GM21825 (cell line): ENCODE results near the gene CA10.

Experiments
- ATAC-seq: cut with Tn5 transposase; IDR thresholded peaks from one replicate; pipeline ENCODE4 v1.9.1; 2021; ENCODE audit warnings: mild to moderate bottlenecking, moderate library complexity; ENCODE audit not compliant: unreplicated experiment

Gene CA10

GRCh38 chr17:51890710-51891109 lies 267.8 kb downstream of the CA10 start:
- no peak for ATAC-seq

- no peak for ATAC-seq
Observed at GRCh38 chr17:51888816-51889215, 269.7 kb downstream of the CA10 start.

- no peak for ATAC-seq
Observed at GRCh38 chr17:51876986-51877385, 281.5 kb downstream of the CA10 start.

GRCh38 chr17:51873302-51873701 lies 285.2 kb downstream of the CA10 start:
- ATAC-seq = no peak

DNA sequence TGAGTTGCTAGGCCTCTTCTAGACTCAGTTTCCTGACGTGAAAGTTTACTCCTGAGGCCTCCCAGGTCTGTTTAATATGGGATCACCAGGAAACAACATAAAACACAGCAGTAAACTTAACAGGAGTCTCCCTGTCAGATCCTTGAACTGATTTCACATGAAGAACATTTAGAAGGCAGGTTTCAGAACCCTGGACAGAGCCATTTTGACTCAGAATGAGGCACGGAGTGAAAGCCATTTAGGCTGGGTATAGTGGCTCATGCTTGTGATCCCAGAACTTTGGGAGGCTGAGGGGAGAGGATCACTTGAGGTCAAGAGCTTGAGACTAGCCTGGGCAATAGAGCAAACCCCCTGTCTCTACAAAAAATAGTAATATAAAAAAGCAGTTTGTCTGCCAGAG lies 289.1 kb downstream of the CA10 start:
- no peak for ATAC-seq

- ATAC-seq = no peak
Observed at GRCh38 chr17:51860954-51861561, 297.5 kb downstream of the CA10 start.

GRCh38 chr17:51857052-51857597 lies 301.4 kb downstream of the CA10 start:
- no peak for ATAC-seq

DNA sequence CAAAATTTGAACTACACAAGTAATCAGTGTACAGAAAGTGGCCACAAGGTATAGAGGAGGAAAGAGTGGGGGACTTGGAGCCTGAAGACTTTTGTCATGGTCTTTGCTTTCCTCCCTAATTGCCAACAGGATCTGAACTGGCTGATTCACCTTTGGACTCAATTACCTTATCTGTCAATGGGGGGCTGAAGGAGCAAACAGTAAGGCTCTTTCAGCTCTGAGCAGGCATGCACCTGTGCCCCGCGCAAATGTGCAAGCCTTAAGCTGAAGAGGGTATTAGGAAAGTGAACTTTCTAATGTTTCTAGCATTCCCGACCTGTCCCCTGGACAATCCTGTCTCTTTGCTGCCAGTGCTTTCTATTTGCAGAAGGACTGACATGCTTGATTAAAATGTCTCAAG lies 302.7 kb downstream of the CA10 start:
- ATAC-seq = no peak

GRCh38 chr17:51853857-51854256 lies 304.7 kb downstream of the CA10 start:
- no peak for ATAC-seq

GRCh38 chr17:51852603-51853002 lies 305.9 kb downstream of the CA10 start:
- no peak for ATAC-seq

DNA sequence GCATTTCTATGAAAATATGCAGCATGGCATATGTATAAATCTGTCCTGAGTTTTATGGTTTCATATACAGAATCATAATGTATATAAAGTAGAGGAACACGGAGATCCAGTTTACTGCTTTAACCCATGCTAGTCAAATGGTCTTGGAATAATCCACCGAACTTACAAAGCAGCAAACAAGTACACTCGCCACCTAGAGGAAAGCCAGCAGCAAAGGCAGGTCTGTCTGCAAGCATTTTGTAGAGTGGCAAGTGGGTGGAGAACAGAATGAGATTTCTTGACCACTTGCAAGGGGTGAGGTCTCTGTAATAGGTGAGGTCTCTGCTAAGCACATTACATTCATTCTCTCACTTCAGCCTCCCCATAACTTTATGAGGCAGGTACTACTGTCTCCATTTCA lies 308.3 kb downstream of the CA10 start:
- ATAC-seq = no peak

DNA sequence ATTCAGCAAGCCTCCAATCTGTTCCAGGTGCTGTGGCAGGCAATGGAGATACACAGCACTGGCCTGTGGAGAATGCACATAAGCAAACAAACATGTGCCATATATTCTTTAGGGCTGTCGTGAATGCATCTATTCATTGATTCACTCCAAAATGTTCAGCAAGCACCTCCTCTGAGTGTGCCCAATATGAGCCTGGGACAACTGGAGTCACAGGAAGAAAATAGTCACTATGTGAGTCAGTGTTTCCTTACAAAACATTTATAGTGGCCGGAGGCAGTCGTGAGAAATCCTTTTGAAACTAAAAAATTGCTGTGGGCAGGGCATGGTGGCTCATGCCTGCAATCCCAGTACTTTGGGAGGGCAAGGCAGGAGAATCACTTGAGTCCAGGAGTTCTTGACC lies 310.1 kb downstream of the CA10 start:
- ATAC-seq = no peak

GRCh38 chr17:51846566-51846965 lies 311.9 kb downstream of the CA10 start:
- no peak for ATAC-seq

DNA sequence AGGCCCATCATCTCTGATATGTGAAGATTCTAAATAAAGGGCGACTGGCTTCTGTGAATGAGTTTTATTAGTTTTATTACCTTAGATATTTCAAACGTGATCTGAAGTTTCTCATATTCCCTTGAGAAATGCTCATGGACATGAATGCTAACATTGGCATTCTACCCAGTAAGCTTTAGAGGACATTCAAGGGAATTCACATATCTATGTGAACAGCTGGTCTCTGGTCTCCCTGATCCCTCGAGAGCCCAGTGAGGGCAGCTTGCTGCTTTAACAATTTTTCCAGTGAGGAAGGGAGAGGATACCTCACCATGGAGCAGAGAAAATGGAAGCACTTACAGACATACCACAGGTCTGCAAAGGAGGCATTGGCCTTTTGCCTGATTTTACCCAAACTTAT lies 312.7 kb downstream of the CA10 start:
- no peak for ATAC-seq

- no peak for ATAC-seq
Observed at GRCh38 chr17:51842763-51843162, 315.8 kb downstream of the CA10 start.

DNA sequence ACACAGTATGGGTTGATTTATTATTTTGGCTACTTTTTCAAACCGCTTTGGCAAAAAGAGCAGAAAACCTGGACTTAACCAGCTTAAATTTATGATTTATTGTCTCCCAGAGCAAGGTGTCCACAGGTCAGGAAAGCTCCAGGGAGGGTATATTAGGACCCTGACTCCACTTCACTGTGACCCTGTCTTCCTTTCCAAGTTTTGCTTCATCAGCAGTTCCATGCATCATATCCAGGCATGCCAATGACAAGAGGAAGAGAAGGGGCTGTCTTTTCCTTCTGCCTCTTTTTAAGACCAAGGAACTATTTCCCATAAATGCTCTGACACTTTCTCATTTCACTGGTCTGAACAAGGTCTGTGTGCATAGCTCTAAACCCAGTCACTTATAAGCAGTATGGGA lies 316.8 kb downstream of the CA10 start:
- no peak for ATAC-seq

DNA sequence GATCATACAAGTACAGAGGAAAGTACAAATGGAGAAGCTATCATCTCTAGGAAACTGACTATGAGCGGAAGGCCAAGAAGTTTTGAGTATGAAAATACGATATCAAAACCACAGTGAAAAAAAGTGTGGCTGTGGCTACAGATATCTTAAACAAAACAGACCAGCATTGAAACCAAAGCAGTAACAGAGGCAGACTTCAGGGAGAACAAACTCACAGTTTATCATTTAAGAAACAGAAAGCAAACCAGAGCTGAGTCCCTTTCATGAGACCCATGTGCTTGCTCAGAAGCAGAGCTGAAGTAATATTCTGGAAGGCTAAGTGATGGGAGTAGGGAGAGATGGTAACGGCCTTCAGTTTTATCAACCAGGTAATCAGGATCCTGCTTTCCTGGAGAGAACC lies 317.8 kb downstream of the CA10 start:
- ATAC-seq = no peak

DNA sequence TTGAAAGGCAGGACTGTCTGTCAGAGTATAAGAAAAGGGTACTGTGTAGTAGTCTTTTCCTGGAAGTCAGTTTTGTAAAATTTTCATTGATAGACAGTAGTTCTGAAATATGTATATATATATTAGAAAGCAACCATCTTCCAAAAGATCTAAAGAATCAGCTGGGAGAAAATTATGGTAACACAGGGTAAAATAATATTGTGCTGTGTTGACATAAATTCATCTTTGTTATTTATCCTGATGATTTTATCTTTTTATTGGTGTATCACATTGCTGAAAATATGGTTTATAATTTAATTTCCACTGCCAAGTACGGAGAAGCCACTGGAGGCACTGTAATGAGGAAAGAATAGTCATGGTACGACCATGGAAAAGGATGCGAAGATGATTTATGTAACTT lies 324.9 kb downstream of the CA10 start:
- no peak for ATAC-seq

DNA sequence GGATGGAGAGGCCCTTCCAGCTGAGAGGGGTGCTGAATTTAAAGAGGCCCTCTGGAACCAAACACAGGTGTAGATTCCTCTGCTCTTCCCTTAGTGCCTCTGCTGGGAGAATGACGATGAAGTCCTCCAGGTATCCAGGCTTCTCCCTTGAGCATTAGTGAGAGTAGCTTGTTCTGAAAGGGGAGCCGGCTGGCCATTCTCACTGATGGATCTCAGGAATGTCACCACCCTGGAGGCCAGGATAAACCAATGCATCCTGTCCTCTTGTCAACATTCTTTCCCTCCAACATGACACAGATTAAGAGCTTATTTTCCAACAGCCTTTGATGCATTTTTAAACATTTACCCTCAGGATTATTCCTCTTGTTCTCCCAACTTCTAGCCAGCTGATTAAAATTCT lies 325.5 kb downstream of the CA10 start:
- ATAC-seq = no peak

DNA sequence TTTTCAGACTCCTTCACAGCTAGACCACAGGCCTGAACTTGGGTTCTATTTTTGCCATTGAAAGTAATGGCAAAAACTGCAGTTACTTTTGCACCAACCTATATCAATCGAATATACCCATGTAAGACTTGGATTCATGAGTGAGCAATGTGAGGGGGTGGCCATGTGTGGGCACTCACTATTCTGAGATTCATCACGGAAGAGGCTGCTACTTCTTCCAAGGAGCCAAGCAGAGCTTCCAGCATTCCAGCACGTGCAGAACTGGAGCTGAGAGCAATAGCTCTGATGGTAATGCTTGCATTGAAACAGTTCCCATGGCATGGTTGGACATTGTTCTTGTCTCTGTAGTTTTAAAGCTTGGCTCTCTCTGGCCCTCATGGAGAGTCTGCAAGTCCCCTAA lies 327.6 kb downstream of the CA10 start:
- no peak for ATAC-seq

- no peak for ATAC-seq
Observed at GRCh38 chr17:51830451-51830850, 328.1 kb downstream of the CA10 start.

DNA sequence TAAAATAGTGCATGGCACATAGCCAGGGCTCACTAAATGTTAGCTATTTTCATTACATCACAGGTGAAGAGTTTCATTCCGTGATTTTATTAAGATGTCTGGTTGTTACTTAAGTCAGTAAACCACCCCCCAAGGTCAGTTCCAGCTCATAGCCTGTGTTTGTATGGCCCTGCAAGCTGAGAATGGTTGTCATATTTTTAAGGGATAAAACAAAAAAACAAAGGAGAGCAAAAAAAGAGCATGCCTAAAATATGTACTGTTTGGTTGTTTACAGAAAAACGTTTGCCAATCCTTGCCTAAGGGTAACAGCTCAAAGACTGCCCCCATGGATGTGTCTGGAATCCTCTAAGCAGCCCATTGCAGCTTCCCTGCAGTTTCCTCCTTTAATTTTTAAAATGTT lies 329.6 kb downstream of the CA10 start:
- no peak for ATAC-seq

GRCh38 chr17:51827140-51827539 lies 331.4 kb downstream of the CA10 start:
- ATAC-seq = no peak
